Tibial nerve (tissue), 3 donors: Measurements from ENCODE around the gene PCBP3.

Experiments
- CTCF ChIP-seq, 5 experiments: fragments of 200-600 bp in 3 of 5; fragments of 450-650 bp in 2 of 5; sonication (generic) in 3 of 5; IDR thresholded peaks; one replicate each; pipeline ENCODE4 v1.5.1; 2016 to 2019; ENCODE audit warnings: antibody characterized with exemption in 5 of 5, mild to moderate bottlenecking in 3 of 5, moderate library complexity in 2 of 5
- POLR2A ChIP-seq, 2 donors: fragments of 450-650 bp; IDR thresholded peaks; one replicate each; pipeline ENCODE4 v1.6.1; 2017; ENCODE audit warnings: antibody characterized with exemption in 2 of 2, mild to moderate bottlenecking in 2 of 2, moderate library complexity in 2 of 2

GRCh38 chr21:45863751-45864150 is 220.2 kb downstream of the PCBP3 start:
- no peak for TF ChIP-seq POLR2A (IDR thresholded peaks at IDR 0.05)
- TF ChIP-seq CTCF (IDR thresholded peaks at IDR 0.05): no peak
